Astrocyte (in vitro differentiated cells and primary cell): ENCODE data around the gene SELENOF.

Source experiments
- EZH2 ChIP-seq: IDR thresholded peaks from 2 replicates; pipeline ENCODE4 v1.6.1; 2012; ENCODE audit warnings: mild to moderate bottlenecking, low read length, inconsistent platforms; ENCODE audit not compliant: insufficient read depth
- TF ChIP-seq, protein P1 (sequence below): IDR thresholded peaks from 2 replicates; pipeline ENCODE4 v1.5.1; 2011; ENCODE audit warnings: low read depth, mild to moderate bottlenecking, inconsistent platforms, low read length, moderate library complexity; ENCODE audit not compliant: insufficient read depth

DNA sequence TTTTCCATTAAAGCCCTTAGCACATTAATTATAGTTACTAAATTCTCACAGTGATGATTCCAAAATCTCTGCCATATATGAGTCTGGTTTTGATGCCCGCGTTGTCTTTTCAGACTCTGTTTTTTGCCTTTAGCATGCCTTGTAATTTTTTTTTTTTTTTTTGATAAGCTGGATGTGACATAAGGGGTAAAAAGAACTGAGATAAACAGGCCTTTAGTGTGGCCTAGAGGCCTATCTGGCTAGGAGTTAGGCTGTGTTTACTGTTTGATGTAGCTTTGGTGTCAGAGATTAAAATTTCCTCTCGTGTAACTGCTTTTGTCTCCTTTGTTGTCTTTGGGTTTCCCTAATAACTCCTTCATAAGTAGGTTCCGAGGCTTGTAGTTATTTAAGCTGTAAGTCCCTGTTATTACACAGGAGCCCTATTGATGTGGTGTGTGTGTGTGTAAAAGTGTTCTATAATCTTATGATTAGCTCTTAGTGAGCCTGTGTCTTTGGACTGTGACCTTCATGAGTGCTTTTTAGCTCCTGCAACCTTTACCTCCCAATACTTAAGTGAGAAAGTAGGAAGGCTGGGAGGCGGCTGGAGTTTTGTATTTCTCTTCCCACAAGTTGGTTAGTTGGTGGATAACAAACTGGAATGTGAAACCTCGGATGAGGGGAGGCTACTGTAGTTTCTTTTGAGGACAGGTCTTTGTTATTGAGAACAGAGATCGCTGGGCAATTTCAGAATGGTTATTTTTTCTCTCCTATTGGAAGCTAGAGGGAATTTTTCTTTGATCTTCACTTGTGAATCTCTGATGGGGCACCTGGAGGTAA is 19.8 kb upstream of the SELENOF start:
- TF ChIP-seq, protein P1, sequence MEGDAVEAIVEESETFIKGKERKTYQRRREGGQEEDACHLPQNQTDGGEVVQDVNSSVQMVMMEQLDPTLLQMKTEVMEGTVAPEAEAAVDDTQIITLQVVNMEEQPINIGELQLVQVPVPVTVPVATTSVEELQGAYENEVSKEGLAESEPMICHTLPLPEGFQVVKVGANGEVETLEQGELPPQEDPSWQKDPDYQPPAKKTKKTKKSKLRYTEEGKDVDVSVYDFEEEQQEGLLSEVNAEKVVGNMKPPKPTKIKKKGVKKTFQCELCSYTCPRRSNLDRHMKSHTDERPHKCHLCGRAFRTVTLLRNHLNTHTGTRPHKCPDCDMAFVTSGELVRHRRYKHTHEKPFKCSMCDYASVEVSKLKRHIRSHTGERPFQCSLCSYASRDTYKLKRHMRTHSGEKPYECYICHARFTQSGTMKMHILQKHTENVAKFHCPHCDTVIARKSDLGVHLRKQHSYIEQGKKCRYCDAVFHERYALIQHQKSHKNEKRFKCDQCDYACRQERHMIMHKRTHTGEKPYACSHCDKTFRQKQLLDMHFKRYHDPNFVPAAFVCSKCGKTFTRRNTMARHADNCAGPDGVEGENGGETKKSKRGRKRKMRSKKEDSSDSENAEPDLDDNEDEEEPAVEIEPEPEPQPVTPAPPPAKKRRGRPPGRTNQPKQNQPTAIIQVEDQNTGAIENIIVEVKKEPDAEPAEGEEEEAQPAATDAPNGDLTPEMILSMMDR, result no peak
- TF ChIP-seq EZH2, result no peak
